GM19035 (cell line): ENCODE measurements around the gene PVRIG.
"Not testable (repeated sequence)": the region's sequence is repeated elsewhere in the genome, so short reads cannot be mapped to it uniquely, and the experiment has no call there.

Experiments used
- ATAC-seq: cut with Tn5 transposase; IDR thresholded peaks from one replicate; pipeline ENCODE4 v1.9.1; 2021; ENCODE audit not compliant: unreplicated experiment

Gene PVRIG

GRCh38 chr7:100270046-100270918 lies 50.5 kb downstream of the PVRIG start:
- ATAC-seq, result not testable (repeated sequence)
